K562 treated with DMSO at 1 percent for 4 hours (cell line): ENCODE data around the gene OTOP1. TPM values are rescaled to one million over a fixed set of nuclear protein-coding genes. Genes with fewer than 3 reads are reported as not detected.

Experiments
- total RNA-seq: library from RNA; unstranded; fragments of 300-600 nt; gene quantifications from 2 replicates; pipeline ENCODE4 v1.2.3, GENCODE V29; 2022; ENCODE audit not compliant: insufficient read depth

The OTOP1 gene, protein sequence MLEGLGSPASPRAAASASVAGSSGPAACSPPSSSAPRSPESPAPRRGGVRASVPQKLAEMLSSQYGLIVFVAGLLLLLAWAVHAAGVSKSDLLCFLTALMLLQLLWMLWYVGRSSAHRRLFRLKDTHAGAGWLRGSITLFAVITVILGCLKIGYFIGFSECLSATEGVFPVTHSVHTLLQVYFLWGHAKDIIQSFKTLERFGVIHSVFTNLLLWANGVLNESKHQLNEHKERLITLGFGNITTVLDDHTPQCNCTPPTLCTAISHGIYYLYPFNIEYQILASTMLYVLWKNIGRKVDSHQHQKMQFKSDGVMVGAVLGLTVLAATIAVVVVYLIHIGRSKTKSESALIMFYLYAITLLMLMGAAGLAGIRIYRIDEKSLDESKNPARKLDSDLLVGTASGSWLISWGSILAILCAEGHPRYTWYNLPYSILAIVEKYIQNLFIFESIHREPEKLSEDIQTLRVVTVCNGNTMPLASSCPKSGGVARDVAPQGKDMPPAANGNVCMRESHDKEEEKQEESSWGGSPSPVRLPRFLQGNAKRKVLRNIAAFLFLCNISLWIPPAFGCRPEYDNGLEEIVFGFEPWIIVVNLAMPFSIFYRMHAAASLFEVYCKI
- not detected in 2 replicates for total RNA-seq

DNA sequence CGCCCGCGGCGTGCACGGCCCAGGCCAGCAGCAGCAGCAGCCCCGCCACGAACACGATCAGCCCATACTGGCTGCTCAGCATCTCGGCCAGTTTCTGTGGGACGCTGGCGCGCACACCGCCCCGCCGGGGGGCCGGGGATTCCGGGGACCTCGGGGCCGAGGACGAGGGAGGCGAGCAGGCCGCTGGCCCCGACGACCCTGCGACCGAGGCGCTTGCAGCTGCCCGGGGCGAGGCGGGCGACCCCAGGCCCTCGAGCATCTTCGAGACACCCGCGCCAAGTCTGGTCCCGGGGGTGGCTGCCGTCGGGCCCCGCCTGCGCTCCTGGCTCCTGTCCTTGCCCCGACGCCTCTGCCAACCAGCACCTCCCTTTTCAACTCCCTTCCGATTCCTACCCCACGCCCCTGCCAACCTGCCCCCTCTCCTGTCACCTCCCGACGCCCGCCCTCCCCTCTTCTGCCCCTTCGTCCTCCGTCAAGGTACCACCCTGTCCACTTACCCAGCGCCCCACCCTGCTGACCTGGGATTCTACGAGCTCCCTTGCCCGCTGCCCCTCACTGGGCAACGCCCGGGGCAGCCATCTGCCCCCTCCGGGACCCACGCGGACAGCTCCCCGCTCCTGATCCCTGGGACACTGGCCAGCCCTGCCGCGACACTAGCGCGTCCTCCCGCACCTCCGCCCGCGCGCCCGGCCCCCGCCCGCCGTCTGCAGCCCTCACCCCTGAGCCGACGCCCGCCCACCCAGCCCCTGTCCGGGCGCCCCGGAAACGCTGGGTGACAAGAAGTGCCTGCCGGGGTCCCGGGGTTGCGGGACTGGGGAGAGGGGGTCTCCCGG lies at the start of gene OTOP1:
Gene OTOP1, minus strand, starts transcription at position 324 of the 833 bp plus-strand sequence. Its CDS starts 65 bp downstream, at position 259.

DNA sequence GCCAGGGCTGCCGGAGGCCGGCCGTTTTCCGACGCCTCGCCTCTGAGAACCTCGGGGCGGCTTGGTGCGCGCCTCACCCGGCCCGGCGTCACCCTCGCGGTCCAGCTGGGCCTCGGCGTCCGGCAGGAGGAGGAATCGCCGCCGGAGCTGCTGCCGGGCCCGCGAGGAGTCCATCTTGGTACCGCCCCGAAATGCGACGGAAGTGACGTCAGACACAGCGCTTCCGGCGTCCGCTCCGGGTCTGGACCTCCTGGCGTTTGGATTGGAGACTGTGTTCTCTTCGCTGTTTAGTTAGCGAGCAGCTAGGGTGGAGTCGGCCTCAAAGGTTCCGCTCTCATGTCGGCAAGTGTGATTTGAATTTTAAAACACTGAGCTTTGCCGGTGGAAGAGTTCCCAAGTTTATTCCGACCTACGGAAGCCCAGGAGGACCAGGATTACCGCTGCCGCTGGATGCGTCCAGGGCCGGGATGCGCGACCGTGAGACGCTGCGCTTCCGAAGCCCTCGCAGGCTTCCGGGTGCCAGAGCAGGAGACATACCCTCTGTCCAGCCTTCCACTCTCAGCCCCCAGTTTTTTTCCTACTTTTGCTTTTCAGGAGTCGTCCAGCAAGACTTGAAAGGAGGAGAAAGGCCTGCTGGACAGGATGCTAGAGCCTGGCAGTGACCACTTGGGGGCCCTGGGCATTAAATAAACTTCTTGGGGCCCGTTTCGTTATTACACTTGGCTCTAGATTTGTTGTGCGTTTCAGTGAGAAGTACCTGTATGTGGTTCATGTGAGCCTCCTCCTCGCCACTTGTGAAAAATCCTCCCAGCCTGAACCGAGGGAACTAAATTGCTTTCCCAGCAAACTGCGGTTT lies 21.5 kb upstream of the OTOP1 start, which contains the start of gene TMEM128:
Gene TMEM128, minus strand, starts transcription at position 195 of the 856 bp plus-strand sequence. Its CDS starts 21 bp downstream, at position 174.

Other genes starting within 250 kb of the OTOP1 start
- gene TMEM128, start 21.3 kb upstream of the OTOP1 start, total RNA-seq: 9.1 and 13.9 TPM in 2 replicates
- gene LYAR, start 63.2 kb upstream of the OTOP1 start, total RNA-seq: 31.3 and 37.6 TPM in 2 replicates
- 1.7 and 2.4 TPM in 2 replicates for gene ZBTB49, start 63.3 kb upstream of the OTOP1 start, total RNA-seq
- gene NSG1, start 160.2 kb upstream of the OTOP1 start, total RNA-seq: not detected in 2 replicates